ENCODE measurements around the gene PVR. TPM values are rescaled to one million over a fixed set of nuclear protein-coding genes. Genes with fewer than 3 reads are reported as not detected.

The PVR gene
- total RNA-seq, 1 experiment from 2014 or later = 47.7 TPM

DNA sequence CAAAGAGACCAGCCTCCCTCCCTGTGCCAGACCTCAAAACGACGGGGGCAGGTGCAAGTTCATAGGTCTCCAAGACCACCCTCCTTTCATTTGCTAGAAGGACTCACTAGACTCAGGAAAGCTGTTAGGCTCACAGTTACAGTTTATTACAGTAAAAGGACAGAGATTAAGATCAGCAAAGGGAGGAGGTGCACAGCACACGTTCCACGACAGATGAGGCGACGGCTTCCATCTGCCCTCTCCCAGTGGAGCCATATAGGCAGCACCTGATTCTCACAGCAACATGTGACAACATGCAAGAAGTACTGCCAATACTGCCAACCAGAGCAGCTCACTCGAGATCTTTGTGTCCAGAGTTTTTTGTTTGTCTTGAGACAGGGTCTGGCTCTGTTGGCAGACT, 18.2 kb downstream of the PVR start:
- ATAC-seq (no peak), DNase-seq (ENCODE audit: low read depth, low spot score) (no peak)
- in situ Hi-C loops (cut with HindIII; ENCODE audit: low pct_unique_long_range_greater_than_20kb, low sequenced_read_pairs) = no loop called here
- Histone ChIP-seq H3K9me3 (ENCODE audit: control insufficient read depth, insufficient read depth, low read depth, low read length) (no peaks in the 10 kb centered on the region), H3K4me1 (ENCODE audit: control insufficient read depth, insufficient read depth, low read length) (no peaks in the 10 kb centered on the region), H3K27ac (ENCODE audit: low read length) (no peak overlapping the region), H3K36me3 (ENCODE audit: control insufficient read depth, insufficient read depth, low read length) (no peaks in the 10 kb centered on the region), H3K4me3 (ENCODE audit: low read depth in 2 of 2, low read length in 2 of 2) (no peak overlapping the region), H3K27me3 (ENCODE audit: control insufficient read depth, insufficient read depth, low read length) (no peaks in the 10 kb centered on the region)
- BruUV-seq (replicated peaks) = no TSS peak
- intact Hi-C loops (cut with micrococcal nuclease; ENCODE audit: unreplicated experiment) = no loop called here
- TF ChIP-seq, protein P1, sequence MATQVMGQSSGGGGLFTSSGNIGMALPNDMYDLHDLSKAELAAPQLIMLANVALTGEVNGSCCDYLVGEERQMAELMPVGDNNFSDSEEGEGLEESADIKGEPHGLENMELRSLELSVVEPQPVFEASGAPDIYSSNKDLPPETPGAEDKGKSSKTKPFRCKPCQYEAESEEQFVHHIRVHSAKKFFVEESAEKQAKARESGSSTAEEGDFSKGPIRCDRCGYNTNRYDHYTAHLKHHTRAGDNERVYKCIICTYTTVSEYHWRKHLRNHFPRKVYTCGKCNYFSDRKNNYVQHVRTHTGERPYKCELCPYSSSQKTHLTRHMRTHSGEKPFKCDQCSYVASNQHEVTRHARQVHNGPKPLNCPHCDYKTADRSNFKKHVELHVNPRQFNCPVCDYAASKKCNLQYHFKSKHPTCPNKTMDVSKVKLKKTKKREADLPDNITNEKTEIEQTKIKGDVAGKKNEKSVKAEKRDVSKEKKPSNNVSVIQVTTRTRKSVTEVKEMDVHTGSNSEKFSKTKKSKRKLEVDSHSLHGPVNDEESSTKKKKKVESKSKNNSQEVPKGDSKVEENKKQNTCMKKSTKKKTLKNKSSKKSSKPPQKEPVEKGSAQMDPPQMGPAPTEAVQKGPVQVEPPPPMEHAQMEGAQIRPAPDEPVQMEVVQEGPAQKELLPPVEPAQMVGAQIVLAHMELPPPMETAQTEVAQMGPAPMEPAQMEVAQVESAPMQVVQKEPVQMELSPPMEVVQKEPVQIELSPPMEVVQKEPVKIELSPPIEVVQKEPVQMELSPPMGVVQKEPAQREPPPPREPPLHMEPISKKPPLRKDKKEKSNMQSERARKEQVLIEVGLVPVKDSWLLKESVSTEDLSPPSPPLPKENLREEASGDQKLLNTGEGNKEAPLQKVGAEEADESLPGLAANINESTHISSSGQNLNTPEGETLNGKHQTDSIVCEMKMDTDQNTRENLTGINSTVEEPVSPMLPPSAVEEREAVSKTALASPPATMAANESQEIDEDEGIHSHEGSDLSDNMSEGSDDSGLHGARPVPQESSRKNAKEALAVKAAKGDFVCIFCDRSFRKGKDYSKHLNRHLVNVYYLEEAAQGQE (IDR thresholded peaks at IDR 0.05; ENCODE audit: insufficient read depth in 1 of 2, low read depth in 2 of 2, low read length in 1 of 2) = no peak
- TF ChIP-seq TCF7L2 (IDR thresholded peaks at IDR 0.05; ENCODE audit: low read depth, low read length) (no peak), POLR2AphosphoS5 (IDR thresholded peaks at IDR 0.05; ENCODE audit: low read depth, low read length) (no peak), SIN3A (IDR thresholded peaks at IDR 0.05; ENCODE audit: borderline replicate concordance, insufficient read depth, low read depth, low read length) (no peak)
- TF ChIP-seq, protein P2, sequence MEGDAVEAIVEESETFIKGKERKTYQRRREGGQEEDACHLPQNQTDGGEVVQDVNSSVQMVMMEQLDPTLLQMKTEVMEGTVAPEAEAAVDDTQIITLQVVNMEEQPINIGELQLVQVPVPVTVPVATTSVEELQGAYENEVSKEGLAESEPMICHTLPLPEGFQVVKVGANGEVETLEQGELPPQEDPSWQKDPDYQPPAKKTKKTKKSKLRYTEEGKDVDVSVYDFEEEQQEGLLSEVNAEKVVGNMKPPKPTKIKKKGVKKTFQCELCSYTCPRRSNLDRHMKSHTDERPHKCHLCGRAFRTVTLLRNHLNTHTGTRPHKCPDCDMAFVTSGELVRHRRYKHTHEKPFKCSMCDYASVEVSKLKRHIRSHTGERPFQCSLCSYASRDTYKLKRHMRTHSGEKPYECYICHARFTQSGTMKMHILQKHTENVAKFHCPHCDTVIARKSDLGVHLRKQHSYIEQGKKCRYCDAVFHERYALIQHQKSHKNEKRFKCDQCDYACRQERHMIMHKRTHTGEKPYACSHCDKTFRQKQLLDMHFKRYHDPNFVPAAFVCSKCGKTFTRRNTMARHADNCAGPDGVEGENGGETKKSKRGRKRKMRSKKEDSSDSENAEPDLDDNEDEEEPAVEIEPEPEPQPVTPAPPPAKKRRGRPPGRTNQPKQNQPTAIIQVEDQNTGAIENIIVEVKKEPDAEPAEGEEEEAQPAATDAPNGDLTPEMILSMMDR (IDR thresholded peaks at IDR 0.05) = no peak
- CTCF ChIA-PET = no interaction called here
- POLR2A ChIA-PET = no interaction called here

GRCh38 chr19:44662691-44663385, 19.1 kb downstream of the PVR start:
- Histone ChIP-seq H3K9me3 (ENCODE audit: control insufficient read depth, insufficient read depth, low read depth, low read length) (no peaks in the 10 kb centered on the region), H3K27ac (ENCODE audit: low read length) (no peak overlapping the region), H3K36me3 (ENCODE audit: control insufficient read depth, insufficient read depth, low read length) (no peaks in the 10 kb centered on the region), H3K4me1 (ENCODE audit: control insufficient read depth, insufficient read depth, low read length) (no peaks in the 10 kb centered on the region), H3K4me3 (ENCODE audit: low read depth in 2 of 2, low read length in 2 of 2) (no peak overlapping the region), H3K27me3 (ENCODE audit: control insufficient read depth, insufficient read depth, low read length) (no peaks in the 10 kb centered on the region)
- intact Hi-C loops (cut with micrococcal nuclease; ENCODE audit: unreplicated experiment) (no loop called here), in situ Hi-C loops (cut with HindIII; ENCODE audit: low pct_unique_long_range_greater_than_20kb, low sequenced_read_pairs) (no loop called here)
- ATAC-seq (no peak), DNase-seq (ENCODE audit: low read depth, low spot score) (no peak)
- BruUV-seq (replicated peaks) = TSS peak; percentile 63
- CTCF ChIA-PET = no interaction called here
- POLR2A ChIA-PET = interaction anchor here (0.6 kb wide), 1 partner anchor 828 kb away, joined by 6 read pairs; no protein-coding TSS in a partner anchor
- TF ChIP-seq, protein P1 (IDR thresholded peaks at IDR 0.05; ENCODE audit: insufficient read depth in 1 of 2, low read depth in 2 of 2, low read length in 1 of 2) = no peak
- TF ChIP-seq, protein P2 (IDR thresholded peaks at IDR 0.05) = no peak
- TF ChIP-seq SIN3A (IDR thresholded peaks at IDR 0.05; ENCODE audit: borderline replicate concordance, insufficient read depth, low read depth, low read length) = no peak
- no peak for TF ChIP-seq POLR2AphosphoS5 (IDR thresholded peaks at IDR 0.05; ENCODE audit: low read depth, low read length)
- TF ChIP-seq TCF7L2 (IDR thresholded peaks at IDR 0.05; ENCODE audit: low read depth, low read length) = no peak

Data from Panc1 (cell line).